Measurements from ENCODE around the gene KIT. TPM values are rescaled to one million over a fixed set of nuclear protein-coding genes. Genes with fewer than 3 reads are reported as not detected.
A peak's percentile ranks its signal among the peaks of the same experiment; 100 is the strongest.

Gene KIT
- total RNA-seq, 6 donors from 2014 or later = 2.8 to 38.7 (median 12.7) TPM

- no peaks in the 10 kb centered on the region for H3K9me3 ChIP-seq
- peaks cover 0 to 15% (median 7%) of the 10 kb centered on the region in 4 donors for H3K4me1 ChIP-seq
- 68 to 82% methylated on average over 16 to 19 of the region's 20 CpGs for WGBS, 2 donors
- H3K27me3 ChIP-seq = no peaks in the 10 kb centered on the region
- H3K27ac ChIP-seq = no peak overlapping the region
- DNase-seq = peak; percentile 26 to 36
- no peaks in the 10 kb centered on the region for H3K36me3 ChIP-seq
- no peak overlapping the region for H3K4me3 ChIP-seq
- peak; percentile 49 to 77 for ATAC-seq (ENCODE audit: low FRiP score in 2 of 2)
- TF ChIP-seq POLR2AphosphoS5 (IDR thresholded peaks at IDR 0.05) (no peak), POLR2A (IDR thresholded peaks at IDR 0.05) (no peak), EP300 (IDR thresholded peaks at IDR 0.05) (no peak)
- TF ChIP-seq, protein P1, sequence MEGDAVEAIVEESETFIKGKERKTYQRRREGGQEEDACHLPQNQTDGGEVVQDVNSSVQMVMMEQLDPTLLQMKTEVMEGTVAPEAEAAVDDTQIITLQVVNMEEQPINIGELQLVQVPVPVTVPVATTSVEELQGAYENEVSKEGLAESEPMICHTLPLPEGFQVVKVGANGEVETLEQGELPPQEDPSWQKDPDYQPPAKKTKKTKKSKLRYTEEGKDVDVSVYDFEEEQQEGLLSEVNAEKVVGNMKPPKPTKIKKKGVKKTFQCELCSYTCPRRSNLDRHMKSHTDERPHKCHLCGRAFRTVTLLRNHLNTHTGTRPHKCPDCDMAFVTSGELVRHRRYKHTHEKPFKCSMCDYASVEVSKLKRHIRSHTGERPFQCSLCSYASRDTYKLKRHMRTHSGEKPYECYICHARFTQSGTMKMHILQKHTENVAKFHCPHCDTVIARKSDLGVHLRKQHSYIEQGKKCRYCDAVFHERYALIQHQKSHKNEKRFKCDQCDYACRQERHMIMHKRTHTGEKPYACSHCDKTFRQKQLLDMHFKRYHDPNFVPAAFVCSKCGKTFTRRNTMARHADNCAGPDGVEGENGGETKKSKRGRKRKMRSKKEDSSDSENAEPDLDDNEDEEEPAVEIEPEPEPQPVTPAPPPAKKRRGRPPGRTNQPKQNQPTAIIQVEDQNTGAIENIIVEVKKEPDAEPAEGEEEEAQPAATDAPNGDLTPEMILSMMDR (IDR thresholded peaks at IDR 0.05) = no peak
Measured at GRCh38 chr4:54708339-54709279, 50.9 kb downstream of the KIT start.

DNA sequence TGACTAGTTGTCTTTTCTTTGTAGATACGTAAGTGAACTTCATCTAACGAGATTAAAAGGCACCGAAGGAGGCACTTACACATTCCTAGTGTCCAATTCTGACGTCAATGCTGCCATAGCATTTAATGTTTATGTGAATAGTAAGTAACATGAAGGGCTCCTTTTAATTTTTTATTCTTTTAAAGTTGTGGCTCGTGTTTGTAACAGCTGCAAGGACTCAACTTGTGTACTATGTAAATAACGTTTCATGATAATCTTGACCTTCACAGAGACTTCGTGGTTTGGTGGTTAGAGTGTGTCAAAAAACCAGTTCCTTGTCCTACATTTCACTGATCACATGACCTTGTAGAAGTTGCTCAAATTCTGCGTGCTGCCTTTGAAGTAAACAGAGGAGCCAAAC is 51.6 kb downstream of the KIT start:
- Histone ChIP-seq H3K4me3 (no peak overlapping the region), H3K27ac (peak overlapping the region in 1 of 4 donors; percentile 28), H3K9me3 (no peaks in the 10 kb centered on the region), H3K4me1 (peaks cover 0 to 15% (median 7%) of the 10 kb centered on the region in 4 donors), H3K27me3 (no peaks in the 10 kb centered on the region), H3K36me3 (no peaks in the 10 kb centered on the region)
- 33 to 45% methylated on average over 8 of the region's 8 CpGs for WGBS, 2 donors
- DNase-seq (peak in 1 of 2 donors; percentile 37), ATAC-seq (ENCODE audit: low FRiP score in 2 of 2) (peak; percentile 48 to 74)
- peak in 1 of 4 donors; percentile 15 for TF ChIP-seq EP300 (IDR thresholded peaks at IDR 0.05)
- TF ChIP-seq, protein P1 (IDR thresholded peaks at IDR 0.05) = no peak
- TF ChIP-seq POLR2AphosphoS5 (IDR thresholded peaks at IDR 0.05) = no peak
- TF ChIP-seq POLR2A (IDR thresholded peaks at IDR 0.05) = no peak

GRCh38 chr4:54712206-54712605 is 54.4 kb downstream of the KIT start:
- WGBS, 2 donors = 64 to 68% methylated on average over 2 of the region's 2 CpGs
- H3K27me3 ChIP-seq = no peaks in the 10 kb centered on the region

GRCh38 chr4:54714631-54715030 is 56.9 kb downstream of the KIT start:
- 81% methylated on average over 8 of the region's 8 CpGs for WGBS, 2 donors

More at GRCh38 chr4:54712206-54712605, 54.4 kb downstream of the KIT start:
- ATAC-seq (ENCODE audit: low FRiP score in 2 of 2) = no peak
- Histone ChIP-seq H3K9me3 (no peaks in the 10 kb centered on the region), H3K27ac (no peak overlapping the region), H3K36me3 (no peaks in the 10 kb centered on the region), H3K4me1 (peaks cover 0 to 15% (median 7%) of the 10 kb centered on the region in 4 donors), H3K4me3 (no peak overlapping the region)
- no peak for DNase-seq
- TF ChIP-seq POLR2AphosphoS5 (IDR thresholded peaks at IDR 0.05) = no peak
- TF ChIP-seq, protein P1 (IDR thresholded peaks at IDR 0.05) = no peak
- no peak for TF ChIP-seq EP300 (IDR thresholded peaks at IDR 0.05)
- TF ChIP-seq POLR2A (IDR thresholded peaks at IDR 0.05) = no peak

More at GRCh38 chr4:54714631-54715030, 56.9 kb downstream of the KIT start:
- no peak for DNase-seq
- ATAC-seq (ENCODE audit: low FRiP score in 2 of 2) = no peak
- Histone ChIP-seq H3K27ac (no peak overlapping the region), H3K4me1 (peaks cover 0 to 5% (median 1%) of the 10 kb centered on the region in 4 donors), H3K27me3 (no peaks in the 10 kb centered on the region), H3K36me3 (no peaks in the 10 kb centered on the region), H3K4me3 (no peak overlapping the region), H3K9me3 (no peaks in the 10 kb centered on the region)
- no peak for TF ChIP-seq EP300 (IDR thresholded peaks at IDR 0.05)
- TF ChIP-seq, protein P1 (IDR thresholded peaks at IDR 0.05) = no peak
- TF ChIP-seq POLR2A (IDR thresholded peaks at IDR 0.05) = no peak
- no peak for TF ChIP-seq POLR2AphosphoS5 (IDR thresholded peaks at IDR 0.05)
